HG03025 (cell line): Measurements from ENCODE around the gene OR5T3.
"Not testable (repeated sequence)": the region's sequence is repeated elsewhere in the genome, so short reads cannot be mapped to it uniquely, and the experiment has no call there.

Source experiments
- ATAC-seq: cut with Tn5 transposase; IDR thresholded peaks from one replicate; pipeline ENCODE4 v1.9.1; 2021; ENCODE audit warnings: mild to moderate bottlenecking, moderate library complexity; ENCODE audit not compliant: unreplicated experiment, low FRiP score

Gene OR5T3

DNA sequence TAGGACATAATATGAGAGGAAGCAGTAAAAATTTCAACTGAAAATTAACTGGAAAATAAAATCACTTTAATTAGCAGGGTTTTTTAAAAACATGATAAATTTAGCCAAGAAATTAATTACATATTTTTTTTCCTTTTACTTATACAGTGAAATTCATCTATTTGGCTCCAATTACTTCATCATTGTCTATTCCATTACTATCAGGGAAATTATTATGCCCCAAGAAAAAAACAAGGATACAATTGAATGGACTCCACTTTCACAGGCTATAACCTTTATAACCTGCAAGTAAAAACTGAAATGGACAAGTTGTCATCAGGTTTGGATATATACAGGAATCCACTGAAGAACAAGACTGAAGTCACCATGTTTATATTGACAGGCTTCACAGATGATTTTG is at the start of gene OR5T3:
TSS of gene OR5T3 (plus strand) at position 301 of the 400 bp plus-strand sequence. CDS start at position 301, 0 bp downstream.
- no peak for ATAC-seq

DNA sequence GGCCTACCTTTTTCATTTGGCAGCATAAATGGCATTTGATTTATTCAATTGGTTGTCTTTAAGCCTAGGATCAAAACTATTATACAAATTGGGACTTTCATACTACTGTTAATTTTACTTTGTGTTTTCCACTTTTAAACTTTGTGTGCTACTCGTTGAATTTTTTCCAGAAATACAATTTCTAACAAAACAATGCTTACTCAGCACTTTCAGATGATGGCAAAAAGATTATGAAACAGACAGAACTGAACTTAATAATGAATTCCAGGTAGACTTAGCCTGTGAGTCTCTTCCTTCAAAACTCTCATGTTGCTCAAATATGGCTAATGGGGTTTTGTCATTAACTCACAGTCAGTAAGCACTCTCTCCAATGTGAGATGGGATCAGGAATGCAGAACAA is 44.3 kb upstream of the OR5T3 start:
- no peak for ATAC-seq

DNA sequence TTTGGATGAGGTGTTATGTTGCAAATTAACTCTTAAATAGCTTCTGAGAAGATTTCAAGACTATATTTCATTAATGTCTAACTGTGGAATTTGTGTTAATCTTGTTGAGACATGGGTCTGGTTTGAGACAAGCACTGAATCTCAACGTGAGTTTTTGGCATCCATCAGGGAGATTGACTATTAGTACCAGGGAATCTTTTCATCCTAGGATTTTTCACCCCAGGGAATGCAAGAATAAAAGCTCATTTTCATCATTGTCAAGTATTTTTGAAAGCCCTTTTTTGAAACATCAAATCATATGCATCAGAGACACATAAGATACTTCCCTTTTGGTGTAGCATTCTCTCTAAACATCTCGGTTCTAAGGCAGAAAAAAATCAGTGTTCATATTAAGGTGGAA is 37.5 kb upstream of the OR5T3 start:
- no peak for ATAC-seq

DNA sequence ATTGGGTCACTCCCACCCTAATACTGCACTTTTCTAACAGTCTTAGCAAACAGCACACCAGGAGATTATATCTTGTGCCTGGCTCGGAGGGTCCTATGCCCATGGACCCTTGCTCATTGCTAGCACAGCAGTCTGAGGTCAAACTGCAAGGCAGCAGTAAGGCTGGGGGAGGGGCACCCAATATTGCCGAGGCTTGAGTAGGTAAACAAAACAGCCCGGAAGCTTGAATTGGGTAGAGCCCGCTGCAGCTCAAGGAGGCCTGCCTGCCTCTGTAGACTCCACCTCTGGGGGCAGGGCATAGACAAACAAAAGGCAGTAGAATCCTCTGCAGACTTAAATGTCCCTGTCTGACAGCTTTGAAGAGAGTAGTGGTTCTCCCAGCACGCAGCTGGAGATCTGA is 32.3 kb upstream of the OR5T3 start:
- not testable (repeated sequence) for ATAC-seq

DNA sequence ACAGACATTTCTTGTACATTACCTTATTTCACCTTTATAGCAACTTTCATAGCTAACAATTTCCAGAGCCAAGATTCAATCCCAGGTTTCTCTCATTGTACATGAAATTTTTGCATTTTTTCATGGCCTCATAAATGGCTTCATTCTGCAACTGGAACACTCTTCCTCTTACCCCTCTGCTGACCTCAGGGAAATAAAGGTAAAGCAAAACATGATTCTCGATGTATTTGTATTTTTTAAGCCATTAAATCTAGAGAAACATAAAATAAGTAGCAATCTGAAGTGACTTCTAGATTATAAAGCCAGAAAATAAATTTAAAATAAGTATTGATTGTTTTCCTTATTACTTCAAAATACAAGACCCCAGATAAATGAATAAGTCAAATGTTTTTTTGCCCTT is 17.9 kb upstream of the OR5T3 start, which contains the start of gene OR5T2:
TSS of gene OR5T2 (minus strand) at position 101 of the 400 bp plus-strand sequence. CDS start 1,193 bp downstream, outside the sequence.
- ATAC-seq = no peak

DNA sequence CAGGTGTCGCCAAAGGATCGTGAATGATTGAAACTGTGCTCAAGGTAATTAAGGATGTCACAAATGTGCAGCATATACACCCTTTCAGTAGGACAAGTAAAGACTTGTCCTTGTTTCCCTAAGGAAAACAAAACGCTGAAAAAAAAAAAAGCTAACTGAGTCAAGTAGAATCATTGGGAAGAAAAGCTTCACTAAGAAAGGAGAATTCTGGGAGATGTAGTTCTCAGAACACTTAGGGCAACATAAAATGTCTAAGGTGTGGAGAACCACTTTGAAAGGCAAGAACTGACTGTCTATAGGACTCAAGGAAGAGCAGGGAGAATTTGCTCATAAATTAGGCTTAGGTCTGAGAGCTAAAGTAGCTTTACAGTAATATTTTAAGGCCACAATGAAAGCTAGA is 19.0 kb downstream of the OR5T3 start:
- no peak for ATAC-seq

DNA sequence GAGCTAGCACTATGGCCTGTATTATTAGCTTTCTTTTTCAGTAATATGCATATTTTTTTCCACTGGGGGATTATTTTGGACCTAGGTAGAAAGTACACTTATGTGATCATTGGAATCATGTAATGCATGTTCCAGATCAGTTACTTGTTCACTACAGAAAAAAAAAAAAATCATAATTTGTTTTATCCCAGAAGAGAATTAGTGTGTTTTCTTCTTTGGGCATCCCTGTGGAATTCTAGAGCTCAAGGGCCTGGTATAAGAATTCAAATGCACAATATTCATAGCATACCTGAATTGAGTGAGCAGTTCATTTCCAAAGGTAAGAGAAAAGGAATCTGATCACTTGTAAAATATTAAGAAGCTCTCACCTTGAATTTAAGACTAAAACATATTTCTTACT is 21.8 kb downstream of the OR5T3 start, which contains the start of gene OR5T1:
TSS of gene OR5T1 (plus strand) at position 301 of the 400 bp plus-strand sequence. CDS start 1,485 bp downstream, outside the sequence.
- no peak for ATAC-seq

DNA sequence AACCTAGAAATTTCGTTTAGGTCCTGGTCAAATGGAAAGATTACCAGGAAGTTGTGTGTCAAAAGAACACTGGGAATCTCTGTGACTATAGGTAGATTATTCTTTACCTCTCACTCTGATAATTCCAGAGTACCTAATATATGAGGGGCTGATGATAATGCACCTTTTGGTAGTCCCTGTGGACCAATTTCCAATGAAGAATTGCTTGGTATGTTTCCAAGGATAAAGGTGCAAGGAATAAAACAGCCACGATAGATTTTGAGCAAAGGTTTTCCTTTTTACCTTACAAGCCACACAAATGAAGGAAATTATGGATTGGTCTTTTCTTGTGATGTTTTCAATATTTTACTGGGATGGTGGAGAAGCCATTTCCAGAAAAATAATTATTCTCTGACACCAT is 40.1 kb downstream of the OR5T3 start, which contains the start of gene OR8H1:
TSS of gene OR8H1 (minus strand) at position 101 of the 400 bp plus-strand sequence. CDS start 1,192 bp downstream, outside the sequence.
- no peak for ATAC-seq

DNA sequence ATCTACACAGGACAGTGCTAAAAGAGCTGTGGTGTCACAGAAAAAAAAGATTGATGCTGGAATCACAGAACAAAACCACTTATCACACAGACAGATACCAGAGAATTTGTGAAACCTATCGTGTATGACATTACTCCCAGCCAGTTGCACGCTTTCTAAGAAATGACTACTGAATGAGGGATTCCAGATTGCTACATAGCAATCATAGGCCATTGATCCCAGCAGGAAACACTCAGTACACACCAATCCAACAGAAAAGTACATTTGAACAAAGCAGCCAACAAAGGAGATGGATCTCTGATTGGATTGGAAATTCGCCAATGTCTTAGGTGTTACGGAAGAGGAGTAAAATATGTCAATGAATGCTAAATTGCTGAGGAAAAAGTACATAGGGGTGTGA is 44.8 kb downstream of the OR5T3 start:
- no peak for ATAC-seq
